Stimulated activated CD4-positive, alpha-beta T cell treated with anti-CD3 and anti-CD28 coated beads, Interleukin-15, amount 100 ng/mL, for 1 hour (primary cell): ENCODE measurements around the gene HIGD2B.
A peak's percentile ranks its signal among the peaks of the same experiment; 100 is the strongest.
"Not testable (repeated sequence)": the region's sequence is repeated elsewhere in the genome, so short reads cannot be mapped to it uniquely, and the experiment has no call there.

Experiments used
- DNase-seq, 2 donors: peaks; one replicate each; pipeline ENCODE4 v3.0.0-alpha.2; 2020; ENCODE audit warnings: low read depth in 1 of 2, low spot score in 1 of 2

The HIGD2B gene

DNA sequence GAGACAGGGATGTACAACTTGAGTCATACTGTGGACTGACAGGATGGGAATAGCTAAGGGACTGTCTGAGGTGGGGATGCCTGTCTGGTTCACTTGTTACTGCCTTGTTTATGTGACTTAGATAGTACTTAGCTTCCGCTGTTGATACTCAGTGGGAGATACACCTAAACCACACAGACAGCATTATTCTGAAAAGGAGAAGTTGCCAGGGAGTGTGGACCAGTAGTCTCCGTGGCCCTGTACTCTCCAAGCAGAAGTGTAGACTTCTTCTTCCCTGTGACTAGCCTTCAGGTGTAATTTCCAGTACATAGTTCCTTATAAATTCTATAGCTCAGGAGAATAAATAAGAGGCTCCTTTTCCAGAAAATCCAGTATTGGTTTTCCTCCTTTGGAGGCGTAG is 5.1 kb downstream of the HIGD2B start:
- no peak for DNase-seq

DNA sequence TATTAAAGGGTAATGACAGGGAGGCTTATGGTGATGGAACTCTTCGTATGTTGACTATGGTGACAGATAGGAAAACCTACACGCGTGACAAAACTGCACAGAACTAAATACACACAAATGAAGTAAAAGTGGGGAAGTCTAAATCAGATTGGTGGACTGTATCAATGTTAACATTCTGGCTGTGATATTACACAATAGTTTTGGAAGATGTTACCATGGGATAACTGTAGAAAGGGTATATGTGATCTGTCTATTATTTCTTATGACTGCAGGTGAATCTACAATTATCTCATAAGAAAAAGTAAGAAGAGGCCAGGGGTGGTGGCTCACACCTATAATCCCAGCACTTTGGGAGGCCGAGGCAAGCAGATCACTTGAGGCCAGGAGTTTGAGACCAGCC is 9.1 kb downstream of the HIGD2B start:
- DNase-seq: no peak

DNA sequence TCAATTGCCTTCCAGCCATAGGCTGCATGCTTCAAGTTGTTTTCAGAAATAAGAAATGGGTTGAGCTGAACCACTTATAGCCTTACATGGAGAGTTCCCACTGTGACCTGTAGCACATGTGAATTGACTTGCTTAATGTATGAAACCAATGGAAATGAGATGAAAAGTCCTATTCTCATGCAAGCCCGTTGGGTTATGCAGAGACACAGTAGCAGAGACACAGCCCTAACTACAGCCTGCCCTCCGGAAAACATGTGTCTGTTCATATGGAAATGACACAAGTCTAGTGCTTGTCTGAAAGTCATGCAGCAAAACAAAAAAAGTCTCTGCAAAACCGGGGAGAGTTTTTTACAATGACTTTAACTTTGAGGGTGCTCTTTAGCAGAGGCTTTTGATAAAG is 14.5 kb downstream of the HIGD2B start:
- no peak for DNase-seq

DNA sequence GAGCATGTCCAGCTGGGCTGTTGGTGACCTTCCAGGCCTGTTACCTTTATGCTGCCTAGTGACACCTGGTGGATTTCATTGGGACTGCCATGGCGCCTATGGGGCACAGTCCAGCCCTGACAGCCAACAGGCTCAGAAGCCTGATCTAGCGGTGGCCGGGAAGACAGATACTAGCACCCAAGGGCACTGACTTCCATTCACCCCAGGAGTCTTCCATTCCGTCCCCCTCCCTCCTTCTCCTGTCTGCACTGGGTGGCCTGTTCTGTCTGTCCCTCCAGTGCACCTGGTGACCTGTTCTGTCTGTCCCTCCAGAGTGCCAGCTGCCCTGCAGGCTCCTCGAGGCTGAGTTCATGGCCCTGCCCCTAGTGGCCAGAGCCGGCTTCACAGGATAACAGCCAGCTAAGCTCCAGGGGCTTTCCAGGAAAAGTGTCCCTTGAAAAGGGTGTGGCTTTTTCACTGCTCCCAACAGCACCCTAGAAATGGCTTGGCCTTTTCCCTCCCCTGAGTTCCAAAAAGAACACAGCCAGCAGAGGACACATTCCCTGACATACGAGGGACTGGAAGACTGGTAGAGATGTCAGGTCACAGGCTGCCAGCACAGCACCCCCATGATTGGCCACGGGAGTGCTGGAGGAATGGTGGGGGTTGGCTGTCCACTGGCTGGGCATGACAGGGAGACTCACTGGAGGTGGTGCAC is 15.2 kb downstream of the HIGD2B start:
- peak; percentile 43 to 47 for DNase-seq

DNA sequence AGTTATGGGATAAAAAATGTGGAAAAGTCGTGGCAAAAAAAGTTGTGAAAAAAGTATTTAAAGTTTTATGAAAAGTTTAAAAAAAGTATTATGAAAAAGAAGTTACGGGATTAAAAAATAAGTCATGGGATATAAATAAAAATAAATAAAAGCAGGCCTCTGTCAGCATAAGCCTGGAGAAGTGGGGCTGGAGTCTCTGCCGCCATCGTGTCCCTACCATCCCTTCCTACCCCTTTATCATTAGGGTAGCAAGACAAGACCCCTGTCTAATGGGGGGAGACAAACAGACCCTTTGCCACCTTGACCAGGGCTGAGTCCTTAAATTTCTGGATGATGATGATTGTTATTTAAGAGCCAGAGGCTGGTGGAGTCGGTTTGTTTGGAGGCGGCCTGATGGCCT is 16.2 kb downstream of the HIGD2B start:
- DNase-seq: not testable (repeated sequence)

DNA sequence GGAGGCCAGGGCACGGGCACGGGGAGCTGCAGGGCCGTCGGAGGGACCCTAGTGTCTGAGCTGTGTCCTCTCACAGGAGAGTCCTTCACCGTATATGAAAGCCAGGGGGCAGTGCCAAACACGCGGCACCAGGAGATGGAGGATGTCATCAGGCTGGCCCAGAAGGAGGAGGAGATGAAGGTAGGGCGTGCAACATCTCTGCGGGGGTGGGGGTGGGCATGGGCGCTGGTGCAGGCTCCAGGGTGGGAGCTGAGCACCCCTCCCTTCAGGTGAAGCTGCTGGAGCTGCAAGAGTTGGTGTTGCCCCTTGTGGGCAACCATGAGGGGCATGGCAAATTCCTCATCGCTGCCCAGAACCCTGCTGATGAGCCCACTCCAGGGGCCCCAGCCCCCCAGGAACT is 20.3 kb downstream of the HIGD2B start:
- DNase-seq: not testable (repeated sequence)

DNA sequence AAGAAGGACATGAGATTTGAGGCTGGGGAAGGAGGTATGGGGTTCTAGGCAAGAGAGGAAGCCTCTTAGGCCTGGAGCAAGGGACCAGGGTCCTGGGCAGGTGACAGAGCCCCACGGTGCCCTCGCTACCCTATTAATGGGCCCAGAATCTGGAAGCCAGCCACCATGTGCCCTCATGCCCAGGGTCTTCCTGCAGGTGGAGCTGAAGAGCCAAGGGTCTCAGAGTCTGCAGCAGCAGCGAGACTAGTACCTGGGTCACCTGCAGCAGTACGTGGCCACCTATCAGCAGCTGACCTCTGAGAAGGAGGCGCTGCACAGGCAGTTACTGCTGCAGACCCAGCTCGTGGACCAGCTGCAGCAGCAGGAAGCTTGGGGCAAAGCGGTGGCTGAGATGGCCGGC is 22.1 kb downstream of the HIGD2B start:
- not testable (repeated sequence) for DNase-seq

DNA sequence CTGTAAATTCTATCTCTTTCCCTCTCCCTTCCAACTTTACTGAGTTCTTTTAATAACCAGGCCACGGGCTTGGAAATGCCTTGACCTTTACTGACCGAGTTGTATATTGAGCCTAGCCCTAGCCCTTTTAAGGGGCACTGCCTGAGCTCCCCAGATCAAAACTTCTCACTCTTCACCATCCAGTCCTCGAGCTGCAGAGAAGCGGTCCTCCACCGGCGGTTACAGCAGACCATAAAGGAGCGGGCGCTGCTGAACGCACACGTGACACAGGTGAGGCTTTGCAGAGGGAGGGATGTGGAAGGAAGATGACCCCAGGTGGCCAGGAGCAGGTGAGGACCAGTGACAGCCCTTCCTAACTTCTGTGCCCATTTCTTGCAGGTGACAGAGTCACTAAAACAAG is 24.9 kb downstream of the HIGD2B start:
- not testable (repeated sequence) for DNase-seq

DNA sequence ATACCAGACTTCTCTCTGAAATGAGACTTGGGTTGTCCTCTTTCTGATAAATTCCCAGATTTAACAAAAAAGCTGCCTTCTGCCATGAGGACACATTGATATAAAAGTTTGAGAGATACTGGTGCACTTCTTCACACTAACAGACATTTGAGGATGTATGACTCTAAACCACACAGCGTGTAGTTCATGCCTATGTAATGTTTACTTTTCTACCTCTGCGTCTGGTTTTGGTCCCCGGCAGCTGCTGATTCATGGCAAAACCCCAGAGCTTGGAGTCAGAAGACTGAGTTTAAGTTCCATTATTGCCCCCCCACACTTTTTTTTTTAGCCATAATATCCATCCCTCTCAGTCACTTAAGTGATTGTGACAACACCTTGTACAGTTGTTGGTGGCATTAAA is 30.0 kb downstream of the HIGD2B start:
- not testable (repeated sequence) for DNase-seq

DNA sequence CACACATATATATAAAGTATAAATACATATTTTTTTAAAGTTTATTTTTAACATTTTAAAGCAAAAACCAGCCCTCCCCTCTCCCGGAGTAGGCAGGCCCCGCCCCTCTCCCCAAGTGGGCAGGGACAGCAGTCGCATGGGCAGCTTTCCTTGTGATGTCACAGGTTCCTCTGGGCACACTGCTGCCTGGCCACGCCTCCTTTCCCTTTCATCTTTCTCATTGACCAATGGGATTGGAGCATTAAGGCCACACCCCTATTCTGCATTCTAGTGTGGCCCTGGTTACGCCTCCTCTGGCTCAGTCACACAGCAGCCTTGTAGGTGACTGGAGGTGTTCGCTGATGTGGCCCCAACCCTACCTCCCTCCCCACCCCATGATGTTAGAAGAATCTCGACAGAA is 31.6 kb downstream of the HIGD2B start, which contains the start of gene GOLGA6B:
Gene GOLGA6B, plus strand, starts transcription at position 301 of the 400 bp plus-strand sequence. Its CDS starts 41 bp downstream, at position 342.
- not testable (repeated sequence) for DNase-seq

DNA sequence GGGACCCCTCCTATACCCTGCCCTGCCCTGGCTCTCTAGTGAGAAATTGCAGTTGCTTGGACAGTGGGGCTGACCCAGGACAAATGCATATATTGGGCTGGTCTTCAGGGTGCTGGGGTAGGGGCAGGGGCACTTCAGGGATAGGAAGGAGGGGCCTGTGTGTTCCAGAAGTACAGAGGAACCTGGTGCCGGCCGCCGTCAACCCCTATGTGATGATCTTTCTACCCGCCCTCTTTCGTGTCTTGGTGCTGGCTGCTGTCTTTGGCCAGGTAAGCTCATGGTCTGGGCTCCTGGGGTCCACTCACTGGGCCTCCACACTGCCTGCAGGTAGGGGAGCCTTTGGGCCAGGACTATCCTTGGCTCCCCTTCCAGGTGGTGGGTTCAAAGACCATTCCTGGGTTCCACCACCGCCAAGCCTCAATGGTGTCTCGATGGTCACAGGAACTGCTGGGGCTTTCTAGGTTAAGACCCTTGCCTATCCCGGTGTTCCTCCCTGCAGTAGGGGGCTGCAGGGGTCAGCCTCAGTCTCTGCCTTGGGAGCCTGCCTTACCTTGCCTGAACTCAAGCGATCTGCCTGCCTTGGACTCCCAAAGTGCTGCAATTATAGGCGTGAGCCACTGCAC is 37.2 kb downstream of the HIGD2B start:
- not testable (repeated sequence) for DNase-seq

DNA sequence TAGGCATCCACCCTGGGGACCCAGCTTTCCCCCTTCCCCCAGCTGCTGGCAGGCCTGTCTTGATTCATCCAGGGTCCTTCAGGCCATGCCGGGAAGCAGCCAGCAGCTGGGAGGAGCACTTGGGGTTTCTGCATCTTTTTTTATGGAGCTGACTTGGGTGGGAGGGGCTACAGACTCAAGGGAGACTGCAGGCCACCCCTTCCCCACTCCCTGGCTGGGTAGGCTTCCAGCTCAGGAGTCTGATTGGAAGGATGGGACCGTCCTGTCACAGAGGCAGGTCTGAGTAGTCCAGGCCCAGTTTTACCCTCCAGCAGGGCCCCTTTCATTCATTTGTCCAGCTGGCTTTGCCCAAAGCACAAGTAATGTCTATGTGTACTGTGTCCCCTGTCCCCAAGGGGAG is 43.7 kb downstream of the HIGD2B start:
- not testable (repeated sequence) for DNase-seq

DNA sequence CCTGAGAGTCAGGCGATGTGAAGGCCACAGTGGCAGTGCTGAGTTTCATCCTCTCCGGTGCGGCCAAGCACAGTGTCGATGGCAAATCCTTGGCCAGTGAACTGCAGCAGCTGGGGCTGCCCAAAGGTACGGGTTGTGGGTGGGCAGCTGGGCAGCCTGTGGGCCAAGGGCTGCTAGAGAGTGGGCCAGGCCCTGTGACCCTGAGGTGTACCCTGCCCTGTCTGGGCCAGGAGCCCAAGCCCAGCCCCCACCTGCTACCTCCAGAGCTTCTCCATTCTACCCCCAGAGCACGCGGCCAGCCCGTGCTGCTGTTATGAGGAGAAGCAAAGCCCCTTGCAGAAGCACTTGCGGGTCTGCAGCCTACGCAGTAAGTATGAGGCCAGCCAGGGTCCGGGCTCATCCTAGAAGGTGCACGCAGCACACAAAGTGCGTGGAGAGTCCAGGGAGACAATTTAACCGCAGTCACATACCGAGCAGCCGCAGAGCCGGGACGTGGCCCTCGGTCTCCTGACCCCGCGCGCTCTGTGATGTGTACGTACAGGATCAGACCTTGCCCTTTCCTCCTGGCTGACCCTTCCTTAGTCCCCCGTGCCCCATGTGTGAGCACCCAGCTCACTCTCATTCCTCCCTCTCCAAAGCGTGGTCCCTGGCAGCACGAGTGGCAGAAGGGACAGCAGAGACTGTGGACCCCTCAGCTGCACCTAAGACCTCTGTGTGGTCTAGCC is 46.1 kb downstream of the HIGD2B start:
- DNase-seq: not testable (repeated sequence)

DNA sequence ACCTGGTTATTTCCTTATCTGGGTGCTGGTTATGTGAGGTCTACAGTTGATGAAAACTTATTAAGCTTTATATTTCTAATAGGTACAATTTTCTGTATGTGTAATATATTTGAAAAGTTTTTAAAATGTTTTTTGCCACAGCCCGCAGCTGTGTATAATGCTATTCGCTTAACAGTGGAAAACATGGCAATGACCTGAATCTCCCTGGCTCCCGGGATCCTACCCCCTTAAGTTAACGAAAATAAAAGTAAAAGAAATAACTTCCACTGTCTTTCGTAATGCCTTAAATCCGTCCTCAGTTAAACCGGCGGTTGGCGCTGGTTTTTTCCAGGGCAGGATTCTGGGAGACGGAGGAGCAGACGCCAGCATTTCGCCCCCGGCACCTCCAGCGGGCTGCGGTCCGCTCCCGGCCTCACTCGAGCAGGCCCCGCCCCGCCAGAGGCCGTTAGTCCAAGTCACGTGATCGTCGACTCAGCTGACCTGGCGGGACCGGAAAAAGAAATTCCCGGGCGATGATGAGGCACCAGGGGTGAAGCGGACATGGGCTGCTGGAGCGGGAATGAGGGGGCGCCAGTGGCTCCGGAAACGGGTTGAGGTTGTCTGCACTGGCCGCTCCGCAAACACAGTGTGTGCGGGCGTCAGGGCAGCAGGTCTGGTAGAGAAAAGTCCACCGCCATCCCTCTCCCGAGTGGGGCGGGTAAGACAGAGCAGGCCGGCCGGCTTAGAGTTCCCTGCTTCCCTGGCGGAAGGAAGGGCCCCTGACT is 49.3 kb downstream of the HIGD2B start:
- peak in 1 of 2 donors; percentile 52 for DNase-seq

DNA sequence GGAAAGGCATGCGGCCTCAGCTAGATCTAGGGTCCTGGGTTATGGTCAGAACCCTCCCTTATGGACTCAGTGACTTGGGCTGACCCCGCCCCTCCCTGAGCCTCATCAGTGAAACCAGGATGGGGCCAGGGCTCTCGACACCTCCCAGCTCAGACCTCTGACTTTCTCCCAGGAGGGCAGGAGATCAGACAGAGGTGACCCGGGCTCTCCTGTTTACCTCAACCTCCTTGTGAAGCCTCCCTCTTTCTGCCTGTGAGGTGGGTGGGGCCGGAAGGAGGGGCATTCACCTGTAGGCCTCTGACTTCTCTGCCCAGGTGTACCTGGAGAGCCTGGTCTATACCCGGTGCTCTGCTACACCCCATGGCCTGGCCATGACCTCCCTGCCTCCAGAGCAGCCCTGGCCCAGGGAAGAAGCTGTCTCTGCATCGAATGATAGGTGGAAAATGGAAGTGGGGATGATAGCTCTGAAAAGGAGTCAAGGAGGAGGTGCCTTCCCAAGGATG is 56.9 kb downstream of the HIGD2B start:
- not testable (repeated sequence) for DNase-seq

DNA sequence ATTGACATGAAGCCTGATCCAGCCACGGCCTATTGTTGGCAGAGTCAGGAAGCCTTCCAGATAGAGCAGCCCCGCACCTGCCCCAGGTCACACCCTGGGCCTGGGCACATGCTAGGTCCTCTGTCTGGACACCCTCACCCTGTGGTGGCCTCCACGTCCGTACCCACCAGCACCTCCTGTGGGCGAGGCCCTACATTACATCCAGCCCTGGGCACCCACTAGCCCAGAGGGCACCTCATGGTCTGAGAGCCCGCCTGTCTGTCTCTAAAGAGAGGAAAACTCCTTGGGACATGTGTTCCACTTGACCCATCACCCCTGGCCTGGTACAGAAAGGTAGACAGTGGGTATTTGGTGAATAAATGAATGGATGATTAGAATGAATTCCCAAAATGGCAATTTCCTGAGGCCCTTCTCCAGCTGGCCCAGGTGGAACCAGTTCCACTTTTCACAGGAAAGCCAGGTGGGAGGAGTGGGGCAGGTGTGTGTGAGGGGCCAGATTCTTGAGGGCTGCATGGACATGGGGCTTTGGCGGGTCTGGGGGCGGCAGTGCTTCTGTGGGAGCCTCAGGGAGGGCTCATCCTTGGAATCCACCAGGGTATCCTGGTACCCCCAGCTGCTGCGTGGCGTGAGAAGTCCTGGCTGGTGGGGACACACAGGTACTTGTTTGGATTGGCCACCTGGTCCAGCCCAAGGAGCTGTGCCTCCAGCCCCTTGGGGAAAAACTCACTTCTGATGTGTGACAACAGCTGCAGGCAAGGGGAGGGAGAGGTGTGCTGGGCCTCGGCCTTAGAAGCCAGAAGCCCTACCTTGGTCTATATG is 57.5 kb downstream of the HIGD2B start:
- DNase-seq: not testable (repeated sequence)

DNA sequence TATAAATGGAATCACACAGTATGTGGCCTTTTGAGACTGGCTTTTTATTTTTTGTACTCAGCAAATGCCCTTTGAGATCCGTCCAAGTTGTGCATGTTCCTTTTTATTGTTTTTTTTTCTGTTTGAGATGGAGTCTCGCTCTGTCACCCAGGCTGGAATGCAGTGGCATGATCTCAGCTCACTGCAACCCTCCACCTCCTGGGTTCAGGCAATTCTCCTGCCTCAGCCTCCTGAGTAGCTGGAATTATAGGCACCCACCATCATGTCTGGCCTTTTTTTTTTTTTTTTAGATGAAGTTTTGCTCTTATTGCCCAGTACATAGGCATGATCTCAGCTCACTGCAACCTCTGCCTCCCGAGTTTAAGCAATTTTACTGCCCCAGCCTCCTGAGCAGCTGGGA is 59.8 kb downstream of the HIGD2B start:
- not testable (repeated sequence) for DNase-seq
